Measurements from ENCODE around the gene STOML1. TPM values are rescaled to one million over a fixed set of nuclear protein-coding genes. Genes with fewer than 3 reads are reported as not detected.

STOML1 gene
- total and polyA plus RNA-seq, 9 of the 15 experiments (the other 6 are each of a cell fraction or from before 2014, with no cell fraction given) = 0.25 to 9.7 (median 4.6) TPM

DNA sequence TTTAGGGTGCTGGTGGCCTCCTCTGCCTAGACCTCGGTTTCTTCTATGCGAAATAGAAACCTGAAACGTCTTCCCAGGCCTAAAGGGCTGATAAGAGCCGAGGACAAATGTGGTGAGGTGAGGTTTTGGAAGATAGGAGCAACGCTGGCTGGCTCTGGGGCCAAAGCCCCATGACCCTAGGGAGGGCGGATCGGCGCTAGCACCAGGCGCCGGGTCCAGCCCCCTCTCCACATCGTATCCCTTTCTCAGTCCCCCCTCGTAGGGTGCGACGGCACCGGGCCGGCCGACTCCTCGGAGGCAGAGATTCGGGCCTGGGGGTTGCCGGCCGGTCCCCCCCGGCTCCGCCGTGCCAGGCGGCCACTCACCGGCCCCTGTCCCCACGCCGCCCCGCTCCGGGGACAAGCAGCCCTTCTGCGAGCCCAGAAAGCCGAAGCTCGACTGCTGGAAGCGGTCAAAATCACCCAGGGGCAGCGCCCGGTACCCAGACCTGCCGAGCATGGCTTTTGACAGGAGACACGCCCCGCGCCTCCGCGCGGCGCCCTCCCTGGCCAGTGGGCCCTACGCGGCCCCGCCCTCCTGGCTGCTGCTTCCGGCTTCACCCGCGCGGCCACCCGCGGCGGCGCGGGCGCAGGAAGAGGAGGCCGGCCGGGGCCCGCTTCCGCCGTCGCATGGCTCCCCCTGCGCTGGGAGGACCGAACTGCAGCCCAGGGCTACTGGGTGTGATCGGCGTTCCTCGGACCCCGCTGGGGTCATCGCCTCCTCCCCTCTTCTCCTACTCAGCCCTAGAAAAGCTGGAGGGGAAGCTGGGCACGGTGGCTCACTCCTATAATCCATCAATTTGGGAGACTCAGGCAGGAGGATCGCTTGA is at the start of gene STOML1 (continued):
- TF ChIP-seq HNRNPK (IDR thresholded peaks at IDR 0.05; ENCODE audit: low read depth, low read length, poor library complexity, severe bottlenecking) (peak; percentile 59), RFX5 (IDR thresholded peaks at IDR 0.05; ENCODE audit: low read depth, low read length) (no peak), BMI1 (IDR thresholded peaks at IDR 0.05; ENCODE audit: low read length) (no peak), FOXA3 (CRISPR knock-in tag; conservative IDR thresholded peaks at IDR 0.05 in 1 of 2, IDR thresholded peaks at IDR 0.05 in 1 of 2) (no peak), ZNF668 (CRISPR knock-in tag; IDR thresholded peaks at IDR 0.05) (no peak), GABPA (tag; conservative IDR thresholded peaks at IDR 0.05; ENCODE audit: low read depth) (peak; percentile 94), ETV5 (CRISPR knock-in tag; IDR thresholded peaks at IDR 0.05; ENCODE audit: low read depth) (peak; percentile 58; the same call in 1 of the 2 replicates), DDX20 (tag; IDR thresholded peaks at IDR 0.05; ENCODE audit: low read depth) (no peak), CREM (IDR thresholded peaks at IDR 0.05; ENCODE audit: low read depth) (peak; percentile 55), TAF1 (IDR thresholded peaks at IDR 0.05; ENCODE audit: control insufficient read depth, extremely low read depth, insufficient read depth, low read length, severe bottlenecking) (peak; percentile 63), NCOA2 (IDR thresholded peaks at IDR 0.05; ENCODE audit: partially characterized antibody in 2 of 2) (no peak), ETS1 (conservative IDR thresholded peaks at IDR 0.05; ENCODE audit: control insufficient read depth, low read depth, low read length) (peak; percentile 97), CREB3 (tag; conservative IDR thresholded peaks at IDR 0.05; ENCODE audit: low read depth) (no peak), ZNF197 (CRISPR knock-in tag; IDR thresholded peaks at IDR 0.05; ENCODE audit: low read depth) (no peak), ETV6 (IDR thresholded peaks at IDR 0.05; ENCODE audit: borderline replicate concordance in 1 of 2, low read depth in 2 of 2, low read length in 1 of 2) (no peak), ETV6 (CRISPR knock-in tag; IDR thresholded peaks at IDR 0.05; ENCODE audit: borderline replicate concordance) (no peak), SMC3 (conservative IDR thresholded peaks at IDR 0.05; ENCODE audit: insufficient read depth, low read depth, low read length) (no peak), RHOXF2B (CRISPR knock-in tag; conservative IDR thresholded peaks at IDR 0.05) (no peak), HMG20B (CRISPR knock-in tag; IDR thresholded peaks at IDR 0.05) (no peak), ZNF77 (CRISPR knock-in tag; IDR thresholded peaks at IDR 0.05) (no peak), CBFA2T3 (IDR thresholded peaks at IDR 0.05) (peak; percentile 90), NFATC3 (IDR thresholded peaks at IDR 0.05) (no peak), FOXK1 (CRISPR knock-in tag; IDR thresholded peaks at IDR 0.05; ENCODE audit: borderline replicate concordance) (no peak)
- TF ChIP-seq, protein P1, sequence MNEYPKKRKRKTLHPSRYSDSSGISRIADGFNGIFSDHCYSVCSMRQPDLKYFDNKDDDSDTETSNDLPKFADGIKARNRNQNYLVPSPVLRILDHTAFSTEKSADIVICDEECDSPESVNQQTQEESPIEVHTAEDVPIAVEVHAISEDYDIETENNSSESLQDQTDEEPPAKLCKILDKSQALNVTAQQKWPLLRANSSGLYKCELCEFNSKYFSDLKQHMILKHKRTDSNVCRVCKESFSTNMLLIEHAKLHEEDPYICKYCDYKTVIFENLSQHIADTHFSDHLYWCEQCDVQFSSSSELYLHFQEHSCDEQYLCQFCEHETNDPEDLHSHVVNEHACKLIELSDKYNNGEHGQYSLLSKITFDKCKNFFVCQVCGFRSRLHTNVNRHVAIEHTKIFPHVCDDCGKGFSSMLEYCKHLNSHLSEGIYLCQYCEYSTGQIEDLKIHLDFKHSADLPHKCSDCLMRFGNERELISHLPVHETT (CRISPR knock-in tag; conservative IDR thresholded peaks at IDR 0.05 in 1 of 2, IDR thresholded peaks at IDR 0.05 in 1 of 2) = peak in 1 of 2 experiments; percentile 89; a peak in 2 of 4 replicates
